Left ventricle myocardium inferior (tissue), 1 donor: ENCODE data around the gene APOBR. TPM values are rescaled to one million over a fixed set of nuclear protein-coding genes. Genes with fewer than 3 reads are reported as not detected.

Experiments
- DNase-seq: peaks from one replicate; pipeline ENCODE4 v3.0.0-alpha.2; 2020
- H3K27ac ChIP-seq: fragments of 200-600 bp; replicated peaks from 2 replicates; pipeline ENCODE4 v1.8.0; 2021
- H3K27me3 ChIP-seq: fragments of 200-600 bp; 2 replicates; pipeline ENCODE4 v1.8.0; 2021; ENCODE audit warnings: low read depth
- H3K36me3 ChIP-seq: fragments of 200-600 bp; 2 replicates; pipeline ENCODE4 v1.8.0; 2021
- H3K4me1 ChIP-seq: fragments of 200-600 bp; 2 replicates; pipeline ENCODE4 v1.8.0; 2021
- H3K4me3 ChIP-seq: fragments of 200-600 bp; 2 replicates; pipeline ENCODE4 v1.8.0; 2021; ENCODE audit warnings: mild to moderate bottlenecking, moderate library complexity
- H3K9me3 ChIP-seq: fragments of 200-600 bp; replicated peaks from 2 replicates; pipeline ENCODE4 v1.8.0; 2021
- CTCF ChIP-seq: fragments of 200-600 bp; IDR thresholded peaks from 2 replicates; pipeline ENCODE4 v1.8.0; 2021; ENCODE audit warnings: antibody characterized with exemption, mild to moderate bottlenecking, borderline replicate concordance
- intact Hi-C: fragments of 100-400 bp; cut with micrococcal nuclease; formaldehyde crosslinking; loops from one replicate; pipeline ENCODE4 v1.11.0; 2022
- total RNA-seq: library from RNA; stranded (reverse); fragmentation: NEBNext Ultra II Directional; extraction: Animal tissue kit (Norgen Biotek cat#: 25700); gene quantifications from one replicate; pipeline ENCODE4 v1.2.1, GENCODE V29; 2021
- donor health status: DM: no; HTN: yes; CAD: no; lungs with severe emphysema.

The APOBR gene
- total RNA-seq, 1 donor from 2014 or later = 0.38 TPM

GRCh38 chr16:28528463-28528867, 34.0 kb downstream of the APOBR start:
- H3K36me3 ChIP-seq = no peaks in the 10 kb centered on the region
- no peak for DNase-seq
- H3K27me3 ChIP-seq = no peaks in the 10 kb centered on the region
- TF ChIP-seq CTCF = no peak
- H3K9me3 ChIP-seq = no peaks in the 10 kb centered on the region
- intact Hi-C loops = no loop called here
- no peak overlapping the region for H3K27ac ChIP-seq
- H3K4me3 ChIP-seq = no peak overlapping the region
- peaks cover 28% of the 10 kb centered on the region for H3K4me1 ChIP-seq

GRCh38 chr16:28529124-28529523, 34.7 kb downstream of the APOBR start:
- Histone ChIP-seq H3K9me3 (no peaks in the 10 kb centered on the region), H3K4me1 (peaks cover 22% of the 10 kb centered on the region), H3K27me3 (no peaks in the 10 kb centered on the region), H3K36me3 (no peaks in the 10 kb centered on the region), H3K4me3 (no peak overlapping the region), H3K27ac (no peak overlapping the region)
- intact Hi-C loops = no loop called here
- DNase-seq = no peak
- no peak for TF ChIP-seq CTCF

GRCh38 chr16:28531777-28532744, 37.6 kb downstream of the APOBR start:
- TF ChIP-seq CTCF = no peak
- no peak overlapping the region for H3K4me3 ChIP-seq
- H3K27ac ChIP-seq = peak overlapping the region; percentile 77
- peaks cover 20% of the 10 kb centered on the region for H3K36me3 ChIP-seq
- intact Hi-C loops = no loop called here
- H3K4me1 ChIP-seq = peaks cover 45% of the 10 kb centered on the region
- peak; percentile 83 for DNase-seq
- H3K27me3 ChIP-seq = no peaks in the 10 kb centered on the region
- peaks cover 6% of the 10 kb centered on the region for H3K9me3 ChIP-seq

- peak overlapping the region; percentile 77 for H3K27ac ChIP-seq
- H3K4me1 ChIP-seq = peaks cover 55% of the 10 kb centered on the region
- H3K27me3 ChIP-seq = no peaks in the 10 kb centered on the region
- H3K9me3 ChIP-seq = peaks cover 6% of the 10 kb centered on the region
- H3K36me3 ChIP-seq = peaks cover 25% of the 10 kb centered on the region
- DNase-seq = no peak
- intact Hi-C loops = no loop called here
- TF ChIP-seq CTCF = no peak
- no peak overlapping the region for H3K4me3 ChIP-seq
Observed at GRCh38 chr16:28532940-28533647, 38.7 kb downstream of the APOBR start.

GRCh38 chr16:28534542-28535373, 40.3 kb downstream of the APOBR start:
- DNase-seq = peak; percentile 25
- Histone ChIP-seq H3K4me1 (peaks cover 64% of the 10 kb centered on the region), H3K4me3 (no peak overlapping the region), H3K36me3 (peaks cover 25% of the 10 kb centered on the region), H3K27me3 (no peaks in the 10 kb centered on the region), H3K9me3 (peaks cover 6% of the 10 kb centered on the region), H3K27ac (peak overlapping the region; percentile 42)
- TF ChIP-seq CTCF = no peak
- intact Hi-C loops = no loop called here
